Brain microvascular endothelial cell (primary cell): ENCODE data around the gene APC2.
"Not testable (repeated sequence)": the region's sequence is repeated elsewhere in the genome, so short reads cannot be mapped to it uniquely, and the experiment has no call there.

Source experiments
- DNase-seq: peaks from one replicate; pipeline ENCODE4 v3.0.0-alpha.2; 2020
- H3K27ac ChIP-seq: fragments of 250-450 bp; sonication (Bioruptor Pico); 2 replicates; pipeline ENCODE4 v1.5.1; 2020; ENCODE audit warnings: mild to moderate bottlenecking, moderate library complexity
- H3K27me3 ChIP-seq: fragments of 250-450 bp; sonication (Bioruptor Pico); replicated peaks from 2 replicates; pipeline ENCODE4 v1.5.1; 2020; ENCODE audit warnings: mild to moderate bottlenecking
- H3K36me3 ChIP-seq: fragments of 250-450 bp; sonication (Bioruptor Pico); replicated peaks from 2 replicates; pipeline ENCODE4 v1.5.1; 2020; ENCODE audit warnings: mild to moderate bottlenecking
- H3K4me3 ChIP-seq: 2 replicates; pipeline ENCODE4 v1.5.1; 2011; ENCODE audit warnings: low read depth, mild to moderate bottlenecking, control low read depth, low read length, moderate library complexity
- CTCF ChIP-seq: IDR thresholded peaks from 2 replicates; pipeline ENCODE4 v1.5.1; 2011; ENCODE audit warnings: low read depth, mild to moderate bottlenecking, moderate library complexity, low read length, control low read depth, inconsistent platforms; ENCODE audit errors: missing control alignments
- in situ Hi-C: cut with HindIII; loops from 2 replicates; pipeline ENCODE4 v1.10.0; 2017; ENCODE audit warnings: low sequenced_read_pairs, low pct_ligation_motif_present

The APC2 gene

GRCh38 chr19:1514295-1514661, 64.4 kb downstream of the APC2 start:
- no peak for DNase-seq
- in situ Hi-C loops, result no loop called here
- H3K27ac ChIP-seq, result no peak overlapping the region
- no peaks in the 10 kb centered on the region for H3K36me3 ChIP-seq
- H3K4me3 ChIP-seq, result no peak overlapping the region
- no peak for TF ChIP-seq CTCF
- H3K27me3 ChIP-seq, result no peaks in the 10 kb centered on the region

DNA sequence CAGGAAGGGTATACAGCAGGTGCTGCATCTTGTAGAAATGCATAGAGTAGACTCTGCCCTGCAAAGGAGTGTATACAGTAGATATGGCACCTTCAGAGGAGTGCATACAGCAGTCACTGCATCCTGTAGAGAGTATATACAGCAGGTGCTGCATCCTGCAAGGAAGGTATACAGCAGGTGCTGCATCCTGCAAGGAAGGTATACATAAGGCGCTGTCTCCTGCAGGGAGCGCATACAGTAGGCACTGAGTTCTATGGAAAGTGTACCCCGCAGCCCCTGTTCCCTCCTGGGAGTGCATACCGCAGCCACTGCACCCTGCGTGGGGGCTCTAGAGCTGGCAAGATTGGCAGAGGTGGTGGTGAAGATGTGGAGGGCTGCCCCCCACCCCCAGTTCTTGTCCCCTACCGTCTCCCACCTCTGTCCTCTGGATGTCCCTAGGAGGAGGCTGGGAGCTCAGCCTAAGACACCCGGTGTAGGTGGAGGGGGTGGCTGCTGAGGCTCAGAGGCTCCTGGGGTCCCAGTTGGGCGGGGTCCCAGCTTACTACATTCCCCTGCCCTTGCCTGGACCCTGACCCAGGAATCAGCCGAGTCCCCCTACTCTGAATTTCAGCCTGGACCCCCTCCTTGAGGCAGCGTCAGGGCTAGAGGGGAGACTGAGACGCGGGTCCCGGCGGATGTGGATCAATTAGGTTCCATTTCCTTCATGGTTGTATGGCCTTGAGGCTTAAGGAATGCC, 65.2 kb downstream of the APC2 start:
- no peak overlapping the region for H3K27ac ChIP-seq
- H3K27me3 ChIP-seq, result no peaks in the 10 kb centered on the region
- in situ Hi-C loops, result no loop called here
- H3K36me3 ChIP-seq, result no peaks in the 10 kb centered on the region
- no peak overlapping the region for H3K4me3 ChIP-seq
- TF ChIP-seq CTCF, result no peak
- DNase-seq, result no peak

DNA sequence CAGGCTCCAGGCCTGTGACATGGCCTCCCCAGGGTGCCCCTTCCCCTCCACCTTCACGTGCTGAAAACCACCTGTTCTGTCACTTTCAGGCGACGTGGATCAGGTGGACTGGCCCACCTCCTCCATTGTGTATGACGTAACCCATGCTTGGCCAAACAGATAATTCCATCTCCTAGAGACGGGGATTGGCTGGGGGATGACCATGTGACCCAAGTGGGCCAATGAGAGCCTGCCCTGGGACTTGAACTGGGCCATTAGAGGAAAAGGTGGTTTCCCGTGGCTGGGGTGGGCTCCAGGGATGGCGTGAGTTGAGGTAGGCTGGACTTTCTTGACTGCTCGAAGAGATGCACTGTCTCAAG, 66.5 kb downstream of the APC2 start:
- Histone ChIP-seq H3K27ac (no peak overlapping the region), H3K36me3 (no peaks in the 10 kb centered on the region), H3K4me3 (no peak overlapping the region), H3K27me3 (no peaks in the 10 kb centered on the region)
- TF ChIP-seq CTCF, result no peak
- in situ Hi-C loops, result no loop called here
- DNase-seq, result no peak

DNA sequence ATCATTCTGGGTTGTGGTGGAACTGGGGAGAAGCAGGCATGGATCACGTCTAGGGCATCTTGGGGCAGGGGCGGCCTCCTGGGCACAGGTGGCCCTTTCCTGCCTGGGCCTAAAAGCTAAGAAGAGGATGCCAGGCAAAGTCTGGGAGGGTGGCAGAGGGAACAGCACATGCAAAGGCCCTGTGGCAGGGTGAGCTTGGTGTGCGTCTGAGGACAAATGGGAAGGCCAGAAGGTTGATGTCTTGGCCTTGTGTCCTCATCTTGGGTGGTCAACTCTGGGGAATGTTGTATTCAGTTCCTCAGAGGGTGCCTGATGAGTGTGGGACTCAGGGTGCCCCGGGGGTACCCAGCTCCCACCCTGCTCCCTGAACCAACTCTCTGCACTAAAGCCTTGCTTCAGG, 68.5 kb downstream of the APC2 start:
- in situ Hi-C loops, result no loop called here
- Histone ChIP-seq H3K27me3 (peaks cover 10% of the 10 kb centered on the region), H3K4me3 (no peak overlapping the region), H3K27ac (no peak overlapping the region), H3K36me3 (no peaks in the 10 kb centered on the region)
- DNase-seq, result no peak
- no peak for TF ChIP-seq CTCF

DNA sequence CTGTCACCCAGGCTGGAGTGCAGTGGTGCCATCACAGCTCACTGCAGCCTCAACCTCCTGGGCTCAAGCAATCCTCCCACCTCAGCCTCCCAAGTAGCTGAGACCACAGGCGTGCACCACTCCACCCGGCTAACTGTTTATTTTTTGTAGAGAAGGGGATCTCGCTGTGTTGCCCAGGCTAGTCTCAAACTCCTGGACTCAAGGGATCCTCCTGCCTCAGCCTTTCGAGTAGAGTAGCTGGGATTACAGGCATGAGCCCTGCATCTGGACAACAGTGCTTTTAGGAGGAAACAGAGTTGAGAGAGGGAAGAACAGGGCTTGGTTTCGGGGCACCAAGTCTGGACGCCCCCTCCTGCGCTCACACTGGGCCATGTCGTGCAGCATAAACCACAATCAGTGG, 69.9 kb downstream of the APC2 start:
- H3K27me3 ChIP-seq, result peaks cover 21% of the 10 kb centered on the region
- H3K4me3 ChIP-seq, H3K36me3 ChIP-seq, DNase-seq, H3K27ac ChIP-seq, in situ Hi-C loops: not testable (repeated sequence)

DNA sequence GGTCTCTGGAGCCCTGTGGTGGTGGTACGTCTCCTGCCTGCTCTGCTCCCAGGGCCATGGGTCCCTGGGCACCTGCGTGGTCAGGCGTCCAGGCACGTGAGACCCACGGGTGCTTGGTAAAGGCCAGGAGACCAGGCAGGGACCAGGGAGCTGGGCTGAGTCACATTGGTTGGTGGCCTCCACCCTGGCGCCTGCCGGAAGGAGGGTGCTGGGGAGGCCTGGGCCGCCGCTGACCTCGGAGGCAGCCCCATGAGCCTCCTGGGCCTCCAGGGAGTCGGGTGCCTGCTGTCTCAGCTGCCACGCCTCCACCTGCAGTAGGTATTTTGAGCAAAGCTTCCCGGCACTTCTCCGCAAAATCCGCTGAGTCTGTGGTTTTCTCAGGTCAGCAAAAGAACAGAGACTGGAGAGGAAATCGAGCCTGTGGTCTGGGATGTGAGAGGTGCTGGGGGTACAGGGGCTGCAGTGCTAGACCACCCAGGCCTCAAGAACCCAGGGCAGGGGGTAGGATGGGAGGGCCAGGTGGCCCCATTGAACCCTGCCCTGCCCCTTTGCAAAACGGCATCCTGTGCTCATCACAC, 70.4 kb downstream of the APC2 start:
- Histone ChIP-seq H3K27ac (no peak overlapping the region), H3K27me3 (peaks cover 26% of the 10 kb centered on the region), H3K36me3 (no peaks in the 10 kb centered on the region), H3K4me3 (no peak overlapping the region)
- DNase-seq, result no peak
- no peak for TF ChIP-seq CTCF
- in situ Hi-C loops, result no loop called here
